ENCODE data around the gene OR6J1. TPM values are rescaled to one million over a fixed set of nuclear protein-coding genes. Genes with fewer than 3 reads are reported as not detected.
"Not testable (repeated sequence)": the region's sequence is repeated elsewhere in the genome, so short reads cannot be mapped to it uniquely, and the experiment has no call there.

The OR6J1 gene
- total and polyA plus RNA-seq, 2 donors (not counting 3 experiments of a cell fraction or from before 2014, with no cell fraction given), result not detected

GRCh38 chr14:22678221-22678620 lies 34.1 kb upstream of the OR6J1 start:
- Histone ChIP-seq H3K4me1 (ENCODE audit: control insufficient read depth, extremely low read depth, insufficient read depth, low read length) (no peaks in the 10 kb centered on the region), H3K9me3 (replicated peaks; ENCODE audit: control insufficient read depth, insufficient read depth, low read length) (no peaks in the 10 kb centered on the region), H3K27me3 (ENCODE audit: control insufficient read depth in 2 of 2, insufficient read depth in 2 of 2, low read length in 2 of 2) (no peaks in the 10 kb centered on the region), H2AFZ (ENCODE audit: low read depth, low read length) (no peak overlapping the region), H3K79me2 (ENCODE audit: control insufficient read depth, insufficient read depth, low read length) (no peaks in the 10 kb centered on the region), H3K4me3 (replicated peaks in 1 of 3; ENCODE audit: insufficient read depth in 1 of 3, low read depth in 1 of 3, low read length in 3 of 3) (no peak overlapping the region), H3K9me1 (replicated peaks; ENCODE audit: control insufficient read depth, extremely low read depth, insufficient read depth, low read length) (no peaks in the 10 kb centered on the region), H4K20me1 (replicated peaks; ENCODE audit: control insufficient read depth, extremely low read depth, insufficient read depth, low read length) (no peaks in the 10 kb centered on the region), H3K27ac (ENCODE audit: insufficient read depth, low read depth, low read length) (no peak overlapping the region), H3K4me2 (ENCODE audit: insufficient read depth, low read length) (no peak overlapping the region), H3K9ac (replicated peaks; ENCODE audit: extremely low read depth, insufficient read depth, low read length) (no peak overlapping the region), H3K36me3 (ENCODE audit: control insufficient read depth in 2 of 2, extremely low read depth in 1 of 2, insufficient read depth in 2 of 2, low read length in 2 of 2) (no peaks in the 10 kb centered on the region)
- intact Hi-C loops (cut with micrococcal nuclease), result no loop called here
- dilution Hi-C loops (cut with MboI; ENCODE audit: extremely low pct_ligation_motif_present, low sequenced_read_pairs), result no loop called here
- BruUV-seq (replicated peaks), result no TSS peak
- no peak for DNase-seq (ENCODE audit: low read depth, low spot score)
- POLR2A ChIA-PET, result no interaction called here
- no peak for FAIRE-seq
- no peak for TF ChIP-seq MAX (IDR thresholded peaks at IDR 0.05; ENCODE audit: insufficient read depth, insufficient read length)
- TF ChIP-seq MYC (IDR thresholded peaks at IDR 0.05; ENCODE audit: low read depth, low read length), result no peak
- TF ChIP-seq EZH2 (IDR thresholded peaks at IDR 0.05; ENCODE audit: borderline replicate concordance, low read depth, low read length, severe bottlenecking), result no peak
- TF ChIP-seq POLR2AphosphoS5 (IDR thresholded peaks at IDR 0.05; ENCODE audit: insufficient read depth, low read depth, low read length), result no peak
- TF ChIP-seq POLR2A (IDR thresholded peaks at IDR 0.05; ENCODE audit: low read depth, low read length), result no peak
- TF ChIP-seq CTCF (IDR thresholded peaks at IDR 0.05; ENCODE audit: extremely low read depth in 1 of 2, insufficient read depth in 1 of 2, low read depth in 1 of 2, low read length in 2 of 2), result no peak
- no peak for TF ChIP-seq GATA2 (IDR thresholded peaks at IDR 0.05; ENCODE audit: insufficient read depth, insufficient read length, low read depth, low read length)
- TF ChIP-seq FOS (IDR thresholded peaks at IDR 0.05; ENCODE audit: borderline replicate concordance, insufficient read depth, low read length), result no peak
- no peak for TF ChIP-seq JUN (IDR thresholded peaks at IDR 0.05; ENCODE audit: borderline replicate concordance, insufficient read depth, insufficient read length, low read depth)
- CTCF ChIA-PET, result interaction anchor here (1.1 kb wide), 1 partner anchor 20 kb away, joined by 4 read pairs; no protein-coding TSS in a partner anchor

- intact Hi-C loops (cut with micrococcal nuclease); FAIRE-seq: not testable (repeated sequence)
Measured at GRCh38 chr14:22677551-22677950, 33.4 kb upstream of the OR6J1 start.

More at GRCh38 chr14:22677551-22677950, 33.4 kb upstream of the OR6J1 start:
- H3K27ac ChIP-seq (ENCODE audit: insufficient read depth, low read depth, low read length); H3K9ac ChIP-seq (replicated peaks; ENCODE audit: extremely low read depth, insufficient read depth, low read length); dilution Hi-C loops (cut with MboI; ENCODE audit: extremely low pct_ligation_motif_present, low sequenced_read_pairs); CTCF ChIA-PET; H3K27me3 ChIP-seq (ENCODE audit: control insufficient read depth in 2 of 2, insufficient read depth in 2 of 2, low read length in 2 of 2); DNase-seq (ENCODE audit: low read depth, low spot score); H3K9me1 ChIP-seq (replicated peaks; ENCODE audit: control insufficient read depth, extremely low read depth, insufficient read depth, low read length); H3K4me1 ChIP-seq (ENCODE audit: control insufficient read depth, extremely low read depth, insufficient read depth, low read length); BruUV-seq (replicated peaks); H3K4me3 ChIP-seq (replicated peaks in 1 of 3; ENCODE audit: insufficient read depth in 1 of 3, low read depth in 1 of 3, low read length in 3 of 3); H4K20me1 ChIP-seq (replicated peaks; ENCODE audit: control insufficient read depth, extremely low read depth, insufficient read depth, low read length); H3K36me3 ChIP-seq (ENCODE audit: control insufficient read depth in 2 of 2, extremely low read depth in 1 of 2, insufficient read depth in 2 of 2, low read length in 2 of 2); H2AFZ ChIP-seq (ENCODE audit: low read depth, low read length); H3K79me2 ChIP-seq (ENCODE audit: control insufficient read depth, insufficient read depth, low read length); H3K4me2 ChIP-seq (ENCODE audit: insufficient read depth, low read length); POLR2A ChIA-PET; H3K9me3 ChIP-seq (replicated peaks; ENCODE audit: control insufficient read depth, insufficient read depth, low read length): not testable (repeated sequence)
